Lung (tissue), 12 donors: ENCODE measurements around the gene TBX2. TPM values are rescaled to one million over a fixed set of nuclear protein-coding genes. Genes with fewer than 3 reads are reported as not detected.

Experiments used
- ATAC-seq: fragments of 200-7000 bp; cut with Tn5 transposase; one replicate; pipeline ENCODE4 v1.9.1; 2020; ENCODE audit warnings: moderate number of reproducible peaks; ENCODE audit not compliant: insufficient read depth, low FRiP score
- DNase-seq, 3 donors: peaks; one replicate each; pipeline ENCODE4 v3.0.0-alpha.2; 2013 to 2017
- H3K27ac ChIP-seq, 2 donors: one replicate each; pipeline ENCODE4 v1.5.1; 2013; ENCODE audit warnings: mild to moderate bottlenecking in 2 of 2, moderate library complexity in 2 of 2, control low read depth in 1 of 2, inconsistent platforms in 1 of 2, low read depth in 1 of 2, low read length in 1 of 2
- H3K27me3 ChIP-seq, 3 donors: one replicate each; pipeline ENCODE4 v1.5.1; 2013; ENCODE audit warnings: low read length in 2 of 3; ENCODE audit not compliant: control insufficient read depth in 3 of 3, insufficient read depth in 3 of 3
- H3K36me3 ChIP-seq, 4 donors: one replicate each; pipeline ENCODE4 v1.5.1; 2013; ENCODE audit warnings: low read length in 4 of 4, mild to moderate bottlenecking in 1 of 4, moderate library complexity in 1 of 4; ENCODE audit not compliant: control insufficient read depth in 4 of 4, insufficient read depth in 4 of 4
- H3K4me1 ChIP-seq, 5 donors: one replicate each; pipeline ENCODE4 v1.5.1; 2013; ENCODE audit warnings: low read length in 5 of 5, mild to moderate bottlenecking in 2 of 5, moderate library complexity in 1 of 5; ENCODE audit not compliant: control insufficient read depth in 5 of 5, insufficient read depth in 5 of 5
- H3K4me3 ChIP-seq: one replicate; pipeline ENCODE4 v1.5.1; 2013; ENCODE audit warnings: mild to moderate bottlenecking, control low read depth, moderate library complexity
- H3K9ac ChIP-seq, 2 donors: one replicate each; pipeline ENCODE4 v1.5.1; 2013; ENCODE audit warnings: low read length in 2 of 2, control low read depth in 1 of 2; ENCODE audit not compliant: insufficient read depth in 1 of 2
- H3K9me3 ChIP-seq, 4 donors: one replicate each; pipeline ENCODE4 v1.5.1; 2013; ENCODE audit warnings: low read length in 3 of 4, mild to moderate bottlenecking in 1 of 4, moderate library complexity in 1 of 4; ENCODE audit not compliant: control insufficient read depth in 4 of 4, insufficient read depth in 3 of 4
- WGBS, 2 donors: extraction: QIAGEN DNeasy Blood & Tissue Kit; methylation state at CpG; one replicate each; pipeline ENCODE4 v1.1.7; 2013; 5-methylcytosine and 5-hydroxymethylcytosine counted together
- polyA plus RNA-seq, 2 donors: library from polyadenylated mRNA; stranded (reverse); fragments of 200-250 nt; gene quantifications; one replicate each; pipeline ENCODE4 v1.2.1, GENCODE V29; 2013
- total RNA-seq, 2 donors: library from RNA; depleted of rRNA in 1 of 2; stranded (reverse); fragments of >200 nt in 1 of 2; gene quantifications; one replicate each; pipeline ENCODE4 v1.2.1, GENCODE V29; 2014 to 2021
- TF ChIP-seq, protein P1 (sequence below): IDR thresholded peaks from 2 replicates; pipeline ENCODE4 v1.5.1; 2012; ENCODE audit warnings: mild to moderate bottlenecking; ENCODE audit errors: control extremely low read depth, extremely low read depth
- donor health status: control.
- donor health status: control.
- donor health status: Bipolar disorder and iron deficiency.
- donor health status: healthy.
- donor health status: DM: yes; HTN: yes; CAD: no.

TBX2 gene
- total and polyA plus RNA-seq, 4 donors: 44.5 to 155 (median 79.2) TPM

DNA sequence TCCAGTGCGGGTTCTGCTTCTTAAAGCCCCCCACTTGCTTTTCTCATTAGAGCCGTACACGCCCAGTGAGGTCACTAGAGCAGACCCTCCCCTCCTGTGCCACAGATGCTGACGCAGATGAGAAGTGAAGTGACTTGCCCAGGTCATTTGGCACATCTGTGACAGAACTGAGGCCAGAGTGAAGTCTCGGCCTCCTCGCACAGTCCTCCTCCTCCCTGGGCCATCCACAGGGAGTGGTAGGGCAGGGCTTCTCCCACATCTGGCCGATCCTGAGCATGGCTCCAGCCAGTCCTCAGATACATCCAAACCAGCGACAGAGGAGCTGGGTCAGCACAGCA, 15.3 kb upstream of the TBX2 start:
- TF ChIP-seq, protein P1, sequence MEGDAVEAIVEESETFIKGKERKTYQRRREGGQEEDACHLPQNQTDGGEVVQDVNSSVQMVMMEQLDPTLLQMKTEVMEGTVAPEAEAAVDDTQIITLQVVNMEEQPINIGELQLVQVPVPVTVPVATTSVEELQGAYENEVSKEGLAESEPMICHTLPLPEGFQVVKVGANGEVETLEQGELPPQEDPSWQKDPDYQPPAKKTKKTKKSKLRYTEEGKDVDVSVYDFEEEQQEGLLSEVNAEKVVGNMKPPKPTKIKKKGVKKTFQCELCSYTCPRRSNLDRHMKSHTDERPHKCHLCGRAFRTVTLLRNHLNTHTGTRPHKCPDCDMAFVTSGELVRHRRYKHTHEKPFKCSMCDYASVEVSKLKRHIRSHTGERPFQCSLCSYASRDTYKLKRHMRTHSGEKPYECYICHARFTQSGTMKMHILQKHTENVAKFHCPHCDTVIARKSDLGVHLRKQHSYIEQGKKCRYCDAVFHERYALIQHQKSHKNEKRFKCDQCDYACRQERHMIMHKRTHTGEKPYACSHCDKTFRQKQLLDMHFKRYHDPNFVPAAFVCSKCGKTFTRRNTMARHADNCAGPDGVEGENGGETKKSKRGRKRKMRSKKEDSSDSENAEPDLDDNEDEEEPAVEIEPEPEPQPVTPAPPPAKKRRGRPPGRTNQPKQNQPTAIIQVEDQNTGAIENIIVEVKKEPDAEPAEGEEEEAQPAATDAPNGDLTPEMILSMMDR: no peak
- Histone ChIP-seq H3K36me3 (no peaks in the 10 kb centered on the region), H3K27ac (peak overlapping the region in 1 of 2 donors; percentile 37), H3K27me3 (no peaks in the 10 kb centered on the region), H3K4me3 (no peak overlapping the region), H3K9ac (no peak overlapping the region), H3K4me1 (peaks cover 0 to 56% (median 10%) of the 10 kb centered on the region in 5 donors), H3K9me3 (no peaks in the 10 kb centered on the region)
- ATAC-seq (no peak), DNase-seq (no peak)
- 91 to 97% methylated on average over 8 of the region's 8 CpGs for WGBS, 2 donors

DNA sequence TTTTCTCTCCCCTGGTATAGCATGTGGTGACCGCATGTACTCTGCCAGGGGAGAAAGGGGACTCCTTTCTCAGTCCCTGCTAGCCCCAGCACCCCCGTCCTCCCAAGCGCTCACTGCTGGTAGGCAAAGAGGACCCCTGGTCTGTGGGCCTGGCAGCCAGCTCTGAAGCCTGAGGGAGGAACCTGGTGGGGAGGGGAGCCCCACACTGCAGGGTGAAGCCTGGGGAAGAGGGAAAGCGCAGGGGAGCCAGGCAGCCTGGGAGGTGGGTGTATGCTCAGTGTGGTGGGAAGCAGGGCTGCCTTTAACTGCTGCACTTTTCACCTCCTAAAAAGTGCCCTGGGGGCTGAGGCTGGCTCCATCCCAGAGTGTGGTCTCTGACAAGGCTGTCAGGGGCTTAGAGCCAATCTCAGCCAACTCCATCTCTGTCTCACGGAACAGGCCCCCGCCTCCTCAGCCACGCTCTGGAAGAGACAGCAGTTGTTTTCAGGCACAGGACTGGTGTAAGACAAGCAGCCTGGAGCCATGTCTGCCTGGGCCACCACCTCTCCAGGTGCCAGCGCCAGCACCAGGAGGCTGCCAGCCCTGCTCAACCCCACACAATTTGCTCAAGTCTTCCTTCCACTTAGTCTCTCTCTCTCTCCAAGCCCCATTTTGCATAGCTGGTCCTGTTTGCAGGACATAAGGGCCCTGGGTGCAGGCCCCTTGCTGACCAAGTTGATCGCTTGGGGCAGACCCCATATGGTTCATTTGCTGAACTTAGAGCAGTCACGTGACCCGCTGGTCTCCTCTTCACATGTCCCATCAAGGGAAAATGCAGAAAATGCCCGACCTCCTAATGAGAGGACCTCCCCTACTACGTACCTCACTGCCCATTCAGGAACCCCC, 14.7 kb upstream of the TBX2 start:
- H3K9ac ChIP-seq: no peak overlapping the region
- TF ChIP-seq, protein P1: no peak
- no peaks in the 10 kb centered on the region for H3K36me3 ChIP-seq
- WGBS, 2 donors: 95 to 96% methylated on average over 13 of the region's 13 CpGs
- H3K27ac ChIP-seq: no peak overlapping the region
- no peak overlapping the region for H3K4me3 ChIP-seq
- peak; percentile 45 to 63 (median 50) for DNase-seq
- ATAC-seq: no peak
- H3K9me3 ChIP-seq: no peaks in the 10 kb centered on the region
- H3K4me1 ChIP-seq: peaks cover 0 to 59% (median 10%) of the 10 kb centered on the region in 5 donors
- H3K27me3 ChIP-seq: no peaks in the 10 kb centered on the region

DNA sequence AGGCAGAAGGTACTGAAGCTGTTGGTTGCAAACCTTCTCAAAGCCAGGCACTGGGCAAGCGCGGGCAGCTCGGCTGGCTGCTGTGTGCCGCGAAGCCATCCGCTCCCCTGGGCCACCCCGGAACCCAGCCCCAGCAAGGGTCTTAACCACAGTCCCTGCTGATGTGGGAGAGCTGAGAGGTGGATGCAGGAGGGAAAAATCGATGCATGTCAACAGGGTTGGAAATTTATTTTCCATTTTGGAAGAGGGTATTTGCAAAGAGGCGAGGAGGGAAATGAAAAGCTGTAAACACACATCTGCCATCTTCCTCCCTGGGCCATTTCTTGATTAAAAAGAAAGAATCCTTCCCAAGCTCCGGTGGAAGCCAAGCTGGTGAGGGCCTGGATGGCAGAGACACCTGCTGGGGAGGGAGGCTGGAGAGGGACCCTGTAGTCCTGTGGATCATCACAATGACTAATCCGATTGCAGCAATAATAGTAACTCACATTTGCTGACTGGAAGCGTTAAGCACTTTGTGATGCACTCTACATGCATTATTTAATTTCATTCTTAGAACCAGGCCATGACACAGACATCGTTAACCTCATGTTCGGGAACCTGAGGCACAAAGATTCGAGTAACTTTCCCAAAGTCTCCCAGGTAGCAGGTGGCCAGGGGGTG, 13.9 kb upstream of the TBX2 start:
- Histone ChIP-seq H3K27ac (no peak overlapping the region), H3K36me3 (no peaks in the 10 kb centered on the region), H3K27me3 (no peaks in the 10 kb centered on the region), H3K9ac (no peak overlapping the region), H3K4me3 (no peak overlapping the region), H3K4me1 (peaks cover 0 to 59% (median 10%) of the 10 kb centered on the region in 5 donors), H3K9me3 (no peaks in the 10 kb centered on the region)
- no peak for DNase-seq
- ATAC-seq: no peak
- TF ChIP-seq, protein P1: no peak
- WGBS, 2 donors: 93 to 94% methylated on average over 15 of the region's 15 CpGs
